CD4-positive, alpha-beta T cell (primary cell): ENCODE results near the gene GJA4. TPM values are rescaled to one million over a fixed set of nuclear protein-coding genes. Genes with fewer than 3 reads are reported as not detected.

Source experiments
- ATAC-seq: fragments of 200-7000 bp; cut with Tn5 transposase; one replicate; pipeline ENCODE4 v1.10.0; 2022; ENCODE audit warnings: mild to moderate bottlenecking; ENCODE audit not compliant: poor library complexity
- CTCF ChIA-PET: fragments of 350-600 bp; sonication (Branson Sonifier 250); formaldehyde crosslinking; loops from one replicate; lab custom pipeline; 2021; ENCODE audit warnings: antibody characterized with exemption, inconsistent platforms; lab: Charles Lee
- POLR2A ChIA-PET: fragments of 350-600 bp; sonication (Branson Sonifier 250); formaldehyde crosslinking; loops from one replicate; lab custom pipeline; 2021; ENCODE audit warnings: antibody characterized with exemption, inconsistent platforms; lab: Charles Lee
- DNase-seq, 14 experiments: peaks; one replicate each; pipeline ENCODE4 v3.0.0-alpha.2; 2013 to 2020; ENCODE audit warnings: mixed read lengths in 2 of 14
- H3K27ac ChIP-seq, 2 donors: one replicate each; pipeline versions ENCODE4 v1.5.1 to v1.7.0; 2013; ENCODE audit warnings: low read length in 2 of 2, low read depth in 1 of 2, mild to moderate bottlenecking in 1 of 2
- H3K27me3 ChIP-seq, 2 experiments: 1 replicate in 1 of 2; 2 replicates in 1 of 2; pipeline versions ENCODE4 v1.6.1 to v1.7.0; 2013; ENCODE audit warnings: low read length in 2 of 2, control low read depth in 1 of 2, mild to moderate bottlenecking in 1 of 2, moderate library complexity in 1 of 2; ENCODE audit not compliant: insufficient read depth in 2 of 2, control insufficient read depth in 1 of 2
- H3K36me3 ChIP-seq: one replicate; pipeline ENCODE4 v1.6.1; 2013; ENCODE audit warnings: low read length, control low read depth; ENCODE audit not compliant: insufficient read depth
- H3K4me1 ChIP-seq: one replicate; pipeline ENCODE4 v1.6.1; 2013; ENCODE audit warnings: low read length, control low read depth; ENCODE audit not compliant: insufficient read depth
- H3K4me3 ChIP-seq: one replicate; pipeline ENCODE4 v1.5.1; 2013; ENCODE audit warnings: mild to moderate bottlenecking, low read length, moderate library complexity
- H3K9me3 ChIP-seq, 2 experiments: 1 replicate in 1 of 2; 2 replicates in 1 of 2; pipeline versions ENCODE4 v1.6.1 to v1.7.0; 2013; ENCODE audit warnings: low read length in 2 of 2, mild to moderate bottlenecking in 2 of 2, control low read depth in 1 of 2, moderate library complexity in 1 of 2; ENCODE audit not compliant: control insufficient read depth in 1 of 2, insufficient read depth in 1 of 2
- H3K27ac Mint-ChIP-seq: one replicate; pipeline ENCODE4 v1.8.0; 2020; ENCODE audit warnings: mixed read lengths
- H3K27me3 Mint-ChIP-seq: one replicate; pipeline ENCODE4 v1.8.0; 2021; ENCODE audit warnings: mixed read lengths
- H3K36me3 Mint-ChIP-seq: one replicate; pipeline ENCODE4 v1.8.0; 2021; ENCODE audit warnings: low read depth, mixed read lengths
- H3K4me1 Mint-ChIP-seq: one replicate; pipeline ENCODE4 v1.8.0; 2021; ENCODE audit warnings: low read depth, mixed read lengths
- H3K4me3 Mint-ChIP-seq: one replicate; pipeline ENCODE4 v1.8.0; 2020; ENCODE audit warnings: mild to moderate bottlenecking, mixed read lengths
- H3K9me3 Mint-ChIP-seq: one replicate; pipeline ENCODE4 v1.8.0; 2020; ENCODE audit warnings: mixed read lengths
- intact Hi-C, 2 experiments: fragments of 100-400 bp; cut with DNase I in 1 of 2; cut with micrococcal nuclease in 1 of 2; formaldehyde crosslinking; loops; one replicate each; pipeline versions ENCODE4 v1.15.1 to v1.9.0; 2023 to 2025; cut with DNase I, micrococcal nuclease
- total RNA-seq, 174 experiments: library from RNA in 2 of 174; stranded (reverse) in 2 of 174; gene quantifications; one replicate each; pipeline ENCODE4 v1.2.3 and lab custom pipeline; 2021 to 2026
- TF ChIP-seq, protein P1 (sequence below): fragments of 200-600 bp; IDR thresholded peaks from one replicate; pipeline ENCODE4 v1.8.0; 2022; ENCODE audit warnings: antibody characterized with exemption, mild to moderate bottlenecking

GJA4 gene
- total RNA-seq, 2 experiments from 2014 or later = not detected

- Histone ChIP-seq H3K36me3 (no peaks in the 10 kb centered on the region), H3K4me3 (no peak overlapping the region), H3K27me3 (peaks cover 0 to 2% of the 10 kb centered on the region in 2 experiments), H3K27ac (no peak overlapping the region), H3K4me1 (no peaks in the 10 kb centered on the region), H3K9me3 (no peaks in the 10 kb centered on the region)
- no peak overlapping the region for H3K4me3 Mint-ChIP-seq
- H3K27ac Mint-ChIP-seq = no peak overlapping the region
- H3K36me3 Mint-ChIP-seq = no peaks in the 10 kb centered on the region
- TF ChIP-seq, protein P1, sequence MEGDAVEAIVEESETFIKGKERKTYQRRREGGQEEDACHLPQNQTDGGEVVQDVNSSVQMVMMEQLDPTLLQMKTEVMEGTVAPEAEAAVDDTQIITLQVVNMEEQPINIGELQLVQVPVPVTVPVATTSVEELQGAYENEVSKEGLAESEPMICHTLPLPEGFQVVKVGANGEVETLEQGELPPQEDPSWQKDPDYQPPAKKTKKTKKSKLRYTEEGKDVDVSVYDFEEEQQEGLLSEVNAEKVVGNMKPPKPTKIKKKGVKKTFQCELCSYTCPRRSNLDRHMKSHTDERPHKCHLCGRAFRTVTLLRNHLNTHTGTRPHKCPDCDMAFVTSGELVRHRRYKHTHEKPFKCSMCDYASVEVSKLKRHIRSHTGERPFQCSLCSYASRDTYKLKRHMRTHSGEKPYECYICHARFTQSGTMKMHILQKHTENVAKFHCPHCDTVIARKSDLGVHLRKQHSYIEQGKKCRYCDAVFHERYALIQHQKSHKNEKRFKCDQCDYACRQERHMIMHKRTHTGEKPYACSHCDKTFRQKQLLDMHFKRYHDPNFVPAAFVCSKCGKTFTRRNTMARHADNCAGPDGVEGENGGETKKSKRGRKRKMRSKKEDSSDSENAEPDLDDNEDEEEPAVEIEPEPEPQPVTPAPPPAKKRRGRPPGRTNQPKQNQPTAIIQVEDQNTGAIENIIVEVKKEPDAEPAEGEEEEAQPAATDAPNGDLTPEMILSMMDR = no peak
- ChIA-PET CTCF (no interaction called here), POLR2A (no interaction called here)
- H3K9me3 Mint-ChIP-seq = no peaks in the 10 kb centered on the region
- ATAC-seq (no peak), DNase-seq (no peak)
- intact Hi-C loops = no loop called here
- peaks cover 7% of the 10 kb centered on the region for H3K27me3 Mint-ChIP-seq
- H3K4me1 Mint-ChIP-seq = no peaks in the 10 kb centered on the region
Measured at GRCh38 chr1:34753163-34753562, 39.6 kb upstream of the GJA4 start.

- Mint-ChIP-seq H3K27me3 (peaks cover 12% of the 10 kb centered on the region), H3K4me1 (no peaks in the 10 kb centered on the region), H3K27ac (no peak within 1 kb of the TSS), H3K9me3 (no peaks in the 10 kb centered on the region), H3K36me3 (no peaks in the 10 kb centered on the region), H3K4me3 (no peak within 1 kb of the TSS)
- ATAC-seq = no peak
- H3K36me3 ChIP-seq = no peaks in the 10 kb centered on the region
- peaks cover 0 to 4% of the 10 kb centered on the region in 2 experiments for H3K9me3 ChIP-seq
- H3K27ac ChIP-seq = no peak within 1 kb of the TSS
- ChIA-PET POLR2A (no interaction called here), CTCF (no interaction called here)
- H3K27me3 ChIP-seq = peaks cover 0 to 2% of the 10 kb centered on the region in 2 experiments
- TF ChIP-seq, protein P1 = no peak
- no peaks in the 10 kb centered on the region for H3K4me1 ChIP-seq
- DNase-seq = no peak
- intact Hi-C loops = no loop called here
- no peak within 1 kb of the TSS for H3K4me3 ChIP-seq
Measured at GRCh38 chr1:34754964-34755637, 37.7 kb upstream of the GJA4 start, which contains the start of gene GJB5. GJB5 (plus strand) TSS chr1:34755047; CDS start chr1:34757331, 2,284 bp downstream.

- Histone ChIP-seq H3K36me3 (no peaks in the 10 kb centered on the region), H3K4me1 (no peaks in the 10 kb centered on the region), H3K27me3 (peaks cover 0 to 2% of the 10 kb centered on the region in 2 experiments), H3K9me3 (peaks cover 0 to 5% of the 10 kb centered on the region in 2 experiments), H3K4me3 (no peak overlapping the region), H3K27ac (no peak overlapping the region)
- H3K36me3 Mint-ChIP-seq = no peaks in the 10 kb centered on the region
- ChIA-PET POLR2A (no interaction called here), CTCF (no interaction called here)
- H3K9me3 Mint-ChIP-seq = no peaks in the 10 kb centered on the region
- intact Hi-C loops = no loop called here
- H3K27ac Mint-ChIP-seq = no peak overlapping the region
- peaks cover 12% of the 10 kb centered on the region for H3K27me3 Mint-ChIP-seq
- DNase-seq = no peak
- no peak overlapping the region for H3K4me3 Mint-ChIP-seq
- TF ChIP-seq, protein P1 = no peak
- H3K4me1 Mint-ChIP-seq = no peaks in the 10 kb centered on the region
- no peak for ATAC-seq
Measured at GRCh38 chr1:34755961-34756360, 36.8 kb upstream of the GJA4 start.
